Measurements from ENCODE around the gene MPZL1.
"Not testable (repeated sequence)": the region's sequence is repeated elsewhere in the genome, so short reads cannot be mapped to it uniquely, and the experiment has no call there.

The MPZL1 gene

GRCh38 chr1:167718914-167719691 lies 2.7 kb upstream of the MPZL1 start:
- H3K9me3 ChIP-seq = no peaks in the 10 kb centered on the region
- TF ChIP-seq CTCF (IDR thresholded peaks at IDR 0.05) = no peak
- H3K4me3 ChIP-seq = no peak overlapping the region
- intact Hi-C loops (cut with DNase I; ENCODE audit: low total_unique reads) = no loop called here
- H3K36me3 ChIP-seq = no peaks in the 10 kb centered on the region
- H3K27me3 ChIP-seq = no peaks in the 10 kb centered on the region
- no peak for DNase-seq
- H3K4me1 ChIP-seq = peaks cover 0 to 22% (median 6%) of the 10 kb centered on the region in 4 donors
- H3K27ac ChIP-seq = no peak overlapping the region

- H3K27me3 ChIP-seq, H3K27ac ChIP-seq, H3K4me3 ChIP-seq, H3K9me3 ChIP-seq, DNase-seq, H3K36me3 ChIP-seq: not testable (repeated sequence)
- H3K4me1 ChIP-seq = peaks cover 0 to 26% (median 8%) of the 10 kb centered on the region in 4 donors
- intact Hi-C loops (cut with DNase I; ENCODE audit: low total_unique reads) = loop anchor here (5.0 to 10.0 kb wide), 3 partner anchors 82 to 365 kb away; partner anchors contain the start of genes DCAF6 and MPC2
Observed at GRCh38 chr1:167719715-167720421, 1.9 kb upstream of the MPZL1 start.

GRCh38 chr1:167720965-167721616 lies 691 bp upstream of the MPZL1 start:
- intact Hi-C loops (cut with DNase I; ENCODE audit: low total_unique reads) = loop anchor here (5.0 to 10.0 kb wide), 3 partner anchors 81 to 364 kb away; partner anchors contain the start of genes DCAF6 and MPC2
- no peak for DNase-seq
- Histone ChIP-seq H3K4me1 (peaks cover 0 to 34% (median 10%) of the 10 kb centered on the region in 4 donors), H3K4me3 (peak overlapping the region; percentile 79 to 84), H3K27me3 (no peaks in the 10 kb centered on the region), H3K9me3 (no peaks in the 10 kb centered on the region), H3K36me3 (no peaks in the 10 kb centered on the region), H3K27ac (peak overlapping the region; percentile 87)
- TF ChIP-seq CTCF (IDR thresholded peaks at IDR 0.05) = no peak

- Histone ChIP-seq H3K9me3 (no peaks in the 10 kb centered on the region), H3K27ac (peak overlapping the region; percentile 87), H3K4me3 (peak overlapping the region; percentile 79 to 84), H3K27me3 (no peaks in the 10 kb centered on the region), H3K36me3 (no peaks in the 10 kb centered on the region), H3K4me1 (peaks cover 0 to 45% (median 14%) of the 10 kb centered on the region in 4 donors)
- intact Hi-C loops (cut with DNase I; ENCODE audit: low total_unique reads) = loop anchor here (5.0 to 10.0 kb wide), 3 partner anchors 80 to 362 kb away; partner anchors contain the start of genes DCAF6 and MPC2
- peak in 1 of 2 donors; percentile 70 for DNase-seq
- TF ChIP-seq CTCF (IDR thresholded peaks at IDR 0.05) = no peak
Observed at GRCh38 chr1:167722152-167722869, 529 bp downstream of the MPZL1 start.

GRCh38 chr1:167722870-167723251 lies 1.1 kb downstream of the MPZL1 start:
- intact Hi-C loops (cut with DNase I; ENCODE audit: low total_unique reads) = loop anchor here (5.0 to 10.0 kb wide), 3 partner anchors 79 to 362 kb away; partner anchors contain the start of genes DCAF6 and MPC2
- Histone ChIP-seq H3K4me3 (peak overlapping the region; percentile 79 to 84), H3K27ac (peak overlapping the region; percentile 87), H3K27me3 (no peaks in the 10 kb centered on the region), H3K9me3 (no peaks in the 10 kb centered on the region), H3K4me1 (peaks cover 0 to 50% (median 15%) of the 10 kb centered on the region in 4 donors), H3K36me3 (no peaks in the 10 kb centered on the region)
- no peak for TF ChIP-seq CTCF (IDR thresholded peaks at IDR 0.05)
- no peak for DNase-seq

Data from tibial artery (tissue), 4 donors.